Testis (tissue), 3 donors: Measurements from ENCODE around the gene AVPI1. TPM values are rescaled to one million over a fixed set of nuclear protein-coding genes. Genes with fewer than 3 reads are reported as not detected.

Experiments
- DNase-seq: peaks from one replicate; pipeline ENCODE4 v3.0.0-alpha.2; 2019
- H3K27ac ChIP-seq, 2 donors: fragments of 200-600 bp; sonication (generic); one replicate each; pipeline ENCODE4 v1.5.1; 2019
- H3K27me3 ChIP-seq: fragments of 200-600 bp; sonication (generic); one replicate; pipeline ENCODE4 v1.5.1; 2019
- H3K36me3 ChIP-seq: fragments of 200-600 bp; sonication (generic); one replicate; pipeline ENCODE4 v1.5.1; 2017; ENCODE audit warnings: low read depth; ENCODE audit errors: missing control alignments
- H3K4me1 ChIP-seq: fragments of 200-600 bp; sonication (generic); one replicate; pipeline ENCODE4 v1.5.1; 2019
- H3K4me3 ChIP-seq, 2 donors: fragments of 200-600 bp; sonication (generic); one replicate each; pipeline ENCODE4 v1.5.1; 2017 to 2019
- H3K9me3 ChIP-seq: fragments of 200-600 bp; sonication (generic); one replicate; pipeline ENCODE4 v1.5.1; 2017
- CTCF ChIP-seq, 3 experiments: fragments of 450-650 bp in 2 of 3; fragments of 200-600 bp in 1 of 3; sonication (generic) in 1 of 3; IDR thresholded peaks; one replicate each; pipeline ENCODE4 v1.5.1; 2016 to 2019; ENCODE audit warnings: antibody characterized with exemption in 3 of 3, mild to moderate bottlenecking in 2 of 3, moderate library complexity in 1 of 3
- POLR2A ChIP-seq: fragments of 450-650 bp; IDR thresholded peaks from one replicate; pipeline ENCODE4 v1.6.1; 2017; ENCODE audit warnings: antibody characterized with exemption, mild to moderate bottlenecking, moderate library complexity
- WGBS, 2 donors: methylation state at CpG; one replicate each; pipeline ENCODE4 v1.1.5; 2018; 5-methylcytosine and 5-hydroxymethylcytosine counted together
- intact Hi-C: fragments of 100-400 bp; cut with DNase I; formaldehyde crosslinking; loops from one replicate; pipeline ENCODE4 v1.15.1; 2023; ENCODE audit warnings: low total_unique reads
- polyA plus RNA-seq: library from polyadenylated mRNA; stranded (reverse); fragments of 350-450 nt; fragmentation: Illumina TruSeq; extraction: RNeasy Lipid Tissue Mini Kit (QIAGEN cat#74804); gene quantifications from one replicate; pipeline ENCODE4 v1.2.3, GENCODE V29; 2014; ENCODE audit warnings: low read depth, low replicate concordance; ENCODE audit not compliant: insufficient read depth
- total RNA-seq, 2 donors: library from RNA; depleted of rRNA; stranded (reverse); fragments of >200 nt; gene quantifications; one replicate each; pipeline ENCODE4 v1.2.3, GENCODE V29; 2016

The AVPI1 gene
- total and polyA plus RNA-seq, 3 donors from 2014 or later: 23.0 to 28.3 (median 26.4) TPM

- H3K4me3 ChIP-seq: no peak overlapping the region
- no peaks in the 10 kb centered on the region for H3K36me3 ChIP-seq
- intact Hi-C loops: no loop called here
- H3K9me3 ChIP-seq: no peaks in the 10 kb centered on the region
- H3K27me3 ChIP-seq: no peaks in the 10 kb centered on the region
- peaks cover 23% of the 10 kb centered on the region for H3K4me1 ChIP-seq
- WGBS, 2 donors: 51 to 55% methylated on average over 7 to 8 of the region's 8 CpGs
- no peak for DNase-seq
- H3K27ac ChIP-seq: peak overlapping the region in 1 of 2 donors; percentile 39
- no peak for TF ChIP-seq CTCF (IDR thresholded peaks at IDR 0.05)
These were observed 31.7 kb upstream of the AVPI1 start for GRCh38 chr10:97718659-97719142.

GRCh38 chr10:97718178-97718577 is 31.1 kb upstream of the AVPI1 start:
- Histone ChIP-seq H3K4me3 (no peak overlapping the region), H3K27me3 (no peaks in the 10 kb centered on the region), H3K4me1 (peaks cover 25% of the 10 kb centered on the region), H3K27ac (peak overlapping the region in 1 of 2 donors; percentile 39), H3K9me3 (no peaks in the 10 kb centered on the region), H3K36me3 (no peaks in the 10 kb centered on the region)
- no peak for DNase-seq
- intact Hi-C loops: no loop called here
- no peak for TF ChIP-seq POLR2A
- no peak for TF ChIP-seq CTCF (IDR thresholded peaks at IDR 0.05)
- WGBS, 2 donors: 53 to 67% methylated on average over 3 to 6 of the region's 6 CpGs

- H3K27me3 ChIP-seq: no peaks in the 10 kb centered on the region
- DNase-seq: no peak
- intact Hi-C loops: no loop called here
- peaks cover 30% of the 10 kb centered on the region for H3K4me1 ChIP-seq
- no peaks in the 10 kb centered on the region for H3K9me3 ChIP-seq
- WGBS, 2 donors: 89 to 92% methylated on average over 7 of the region's 7 CpGs
- no peaks in the 10 kb centered on the region for H3K36me3 ChIP-seq
- no peak overlapping the region for H3K27ac ChIP-seq
- TF ChIP-seq POLR2A (no peak), CTCF (IDR thresholded peaks at IDR 0.05) (no peak)
- no peak overlapping the region for H3K4me3 ChIP-seq
These were observed 30.6 kb upstream of the AVPI1 start for GRCh38 chr10:97717627-97718026.

- Histone ChIP-seq H3K4me3 (peak overlapping the region in 1 of 2 donors; percentile 75), H3K36me3 (no peaks in the 10 kb centered on the region), H3K9me3 (no peaks in the 10 kb centered on the region), H3K27ac (peak overlapping the region; percentile 97 to 98), H3K27me3 (no peaks in the 10 kb centered on the region), H3K4me1 (peaks cover 33% of the 10 kb centered on the region)
- no peak for DNase-seq
- WGBS, 2 donors: 28 to 31% methylated on average over 7 to 8 of the region's 8 CpGs
- intact Hi-C loops: no loop called here
- TF ChIP-seq CTCF (IDR thresholded peaks at IDR 0.05): no peak
- no peak for TF ChIP-seq POLR2A
These were observed 28.3 kb upstream of the AVPI1 start for GRCh38 chr10:97715259-97715874.
